ENCODE data around the gene PEX5L. TPM values are rescaled to one million over a fixed set of nuclear protein-coding genes. Genes with fewer than 3 reads are reported as not detected.
A peak's percentile ranks its signal among the peaks of the same experiment; 100 is the strongest.

Gene PEX5L
- total RNA-seq, 2 experiments from 2014 or later: not detected

DNA sequence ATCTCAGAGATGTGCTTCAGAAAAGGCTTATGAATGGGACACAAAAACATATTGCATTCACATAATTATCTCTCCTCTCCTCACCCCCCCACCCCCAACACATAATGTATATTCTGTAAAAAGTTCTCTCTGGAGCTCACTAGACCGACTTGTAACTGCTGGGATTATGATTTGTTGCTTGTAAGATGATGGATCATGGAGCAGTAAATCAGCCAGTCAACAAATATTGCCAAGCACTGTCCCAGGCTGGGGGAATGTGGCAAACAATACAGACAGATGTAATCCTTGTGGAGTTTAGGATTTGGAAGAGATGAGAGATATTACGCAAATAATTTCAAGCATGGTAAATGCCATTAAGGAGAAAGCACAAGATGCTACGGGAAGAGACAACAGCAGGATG lies 114.8 kb downstream of the PEX5L start:
- H3K27ac Mint-ChIP-seq: no peak overlapping the region
- H3K9me3 Mint-ChIP-seq: no peaks in the 10 kb centered on the region
- DNase-seq: no peak
- H3K4me3 Mint-ChIP-seq: no peak overlapping the region
- H3K27me3 Mint-ChIP-seq: peaks cover 3% of the 10 kb centered on the region
- H3K4me1 Mint-ChIP-seq: no peaks in the 10 kb centered on the region
- no peaks in the 10 kb centered on the region for H3K36me3 Mint-ChIP-seq

DNA sequence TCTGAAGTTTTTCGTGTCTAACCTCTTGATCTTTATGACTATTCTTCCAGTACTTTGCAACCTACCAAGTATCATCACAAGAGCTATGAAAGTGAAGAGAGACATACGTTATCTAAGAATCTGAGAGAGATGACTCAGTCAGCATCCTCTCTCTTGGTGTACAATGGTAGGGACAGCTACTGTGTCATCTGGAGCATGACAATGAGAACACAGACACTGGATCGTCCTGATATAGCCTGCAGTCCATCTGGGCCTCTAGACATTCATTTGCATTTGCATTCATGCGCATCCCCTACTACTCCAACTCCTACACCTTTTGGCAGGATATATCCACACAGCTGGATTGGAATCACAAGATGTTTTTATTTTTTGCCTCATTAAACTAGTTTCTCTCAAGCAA lies 115.2 kb downstream of the PEX5L start:
- no peak for DNase-seq
- Mint-ChIP-seq H3K4me3 (no peak overlapping the region), H3K27me3 (peaks cover 3% of the 10 kb centered on the region), H3K9me3 (no peaks in the 10 kb centered on the region), H3K36me3 (no peaks in the 10 kb centered on the region), H3K4me1 (no peaks in the 10 kb centered on the region), H3K27ac (no peak overlapping the region)

DNA sequence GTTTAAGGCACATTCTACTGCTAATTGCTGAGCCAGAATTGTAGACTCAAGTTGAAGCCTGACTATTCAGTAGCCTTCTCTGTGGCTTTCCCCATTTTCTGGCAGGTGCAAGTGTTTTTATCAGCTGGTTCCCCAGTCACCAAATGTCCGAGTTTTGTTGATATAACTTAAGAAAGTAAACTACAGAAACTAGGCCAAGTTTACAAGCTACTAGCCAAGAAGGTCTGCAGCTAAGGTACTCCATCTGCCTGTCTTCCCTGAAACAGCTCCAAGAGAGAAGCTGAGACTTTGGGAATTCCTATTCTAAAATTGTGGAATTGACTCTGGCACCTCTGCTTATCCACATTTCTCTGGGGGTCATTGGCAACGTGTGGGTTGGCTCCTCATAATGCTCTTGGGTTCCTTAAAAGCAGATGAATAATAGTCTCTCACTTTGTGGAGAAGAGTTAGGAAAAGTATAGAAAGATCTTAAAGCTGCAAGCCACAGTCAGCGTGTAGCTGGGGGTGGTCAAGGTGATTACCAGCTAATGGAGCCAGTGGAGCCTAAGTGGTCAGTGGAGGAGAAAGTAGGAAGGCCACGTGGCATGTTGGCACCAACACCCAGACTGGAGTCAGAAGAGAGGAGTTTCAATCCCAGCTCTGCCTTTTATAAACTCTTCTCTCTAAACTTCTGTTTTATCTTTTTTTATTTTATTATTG lies 128.8 kb downstream of the PEX5L start:
- Mint-ChIP-seq H3K4me1 (no peaks in the 10 kb centered on the region), H3K4me3 (no peak overlapping the region), H3K9me3 (no peaks in the 10 kb centered on the region), H3K36me3 (no peaks in the 10 kb centered on the region), H3K27ac (no peak overlapping the region), H3K27me3 (no peaks in the 10 kb centered on the region)
- DNase-seq: no peak

DNA sequence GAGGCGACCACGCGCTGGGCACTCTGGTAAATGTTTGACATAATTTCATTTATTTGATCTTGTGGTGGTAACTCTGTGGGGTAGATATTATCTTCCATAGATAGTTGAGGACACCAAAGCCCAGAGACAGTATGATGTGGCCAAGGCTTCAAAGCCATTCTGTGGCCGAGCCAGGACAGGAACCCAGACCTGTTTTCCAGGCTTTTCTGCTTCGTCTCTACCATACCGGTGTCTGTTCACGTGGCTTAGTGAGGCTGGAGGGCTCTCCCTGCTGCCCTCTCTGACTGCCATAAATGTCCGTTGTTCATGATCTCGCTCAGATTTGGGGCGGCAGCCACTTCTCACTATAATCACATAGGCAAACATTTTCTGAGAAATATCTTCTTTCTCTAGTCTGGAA lies 134.7 kb downstream of the PEX5L start:
- Mint-ChIP-seq H3K4me1 (no peaks in the 10 kb centered on the region), H3K4me3 (no peak overlapping the region), H3K36me3 (no peaks in the 10 kb centered on the region), H3K27ac (no peak overlapping the region), H3K27me3 (peaks cover 4% of the 10 kb centered on the region), H3K9me3 (no peaks in the 10 kb centered on the region)
- no peak for DNase-seq

DNA sequence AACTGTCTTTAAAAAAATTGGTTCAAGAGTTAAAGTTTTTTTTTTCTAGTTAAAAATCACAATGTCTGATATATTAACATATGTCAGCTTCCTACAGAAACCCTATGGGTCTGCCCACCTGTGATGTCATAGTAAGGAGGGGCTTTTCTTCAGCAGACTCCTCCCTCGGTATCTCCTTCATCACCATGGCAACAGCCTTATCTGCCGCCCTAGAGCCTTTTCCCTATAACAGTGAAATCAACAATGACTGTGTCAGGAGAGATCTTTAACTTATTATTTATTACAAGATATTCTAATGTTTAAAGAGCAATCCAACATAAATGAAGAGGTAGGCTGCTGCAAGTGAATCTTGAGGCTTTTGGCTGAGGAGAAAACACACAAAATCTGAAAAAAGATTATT lies 138.7 kb downstream of the PEX5L start:
- Mint-ChIP-seq H3K4me1 (no peaks in the 10 kb centered on the region), H3K9me3 (no peaks in the 10 kb centered on the region), H3K27me3 (peaks cover 4% of the 10 kb centered on the region), H3K27ac (no peak overlapping the region), H3K4me3 (no peak overlapping the region), H3K36me3 (no peaks in the 10 kb centered on the region)
- DNase-seq: peak; percentile 4

DNA sequence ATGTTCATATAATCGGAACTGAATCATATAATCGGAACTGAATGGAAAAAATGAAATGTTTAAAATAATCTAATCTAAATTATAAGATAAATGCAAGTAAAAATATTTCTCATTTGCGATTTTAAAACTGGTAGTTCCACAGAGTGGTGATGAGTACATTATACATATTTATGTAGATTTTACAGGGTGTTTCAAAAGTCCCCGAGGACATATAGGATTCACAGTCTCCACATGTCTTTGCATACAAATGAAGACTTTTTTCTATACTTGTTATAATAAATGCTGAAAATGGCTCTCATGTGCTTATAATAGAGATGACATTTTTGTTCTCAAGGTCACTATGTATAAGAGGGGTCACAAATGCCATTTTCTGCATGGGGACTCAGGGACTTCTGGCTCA lies 139.5 kb downstream of the PEX5L start:
- Mint-ChIP-seq H3K36me3 (no peaks in the 10 kb centered on the region), H3K4me3 (no peak overlapping the region), H3K9me3 (no peaks in the 10 kb centered on the region), H3K4me1 (no peaks in the 10 kb centered on the region), H3K27me3 (peaks cover 3% of the 10 kb centered on the region), H3K27ac (no peak overlapping the region)
- DNase-seq: no peak

DNA sequence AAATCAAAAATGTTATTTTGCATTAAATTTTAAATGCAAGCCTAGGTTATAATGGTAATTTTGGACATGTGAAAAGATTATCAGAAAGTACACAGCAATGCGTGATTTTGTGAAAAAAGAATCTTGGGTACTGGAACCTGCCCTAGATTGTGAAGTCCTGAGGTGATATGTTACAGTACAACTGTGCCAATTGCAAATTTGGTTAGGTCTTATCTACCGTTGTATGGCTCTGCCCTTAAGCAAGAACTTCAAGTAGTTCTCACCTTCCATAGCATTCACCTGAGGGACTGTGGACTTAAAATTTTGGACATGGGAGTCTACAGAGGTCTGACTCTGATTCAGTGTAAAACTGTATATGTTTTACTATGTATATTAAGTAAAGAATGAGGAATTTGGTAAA lies 140.2 kb downstream of the PEX5L start:
- no peaks in the 10 kb centered on the region for H3K9me3 Mint-ChIP-seq
- no peaks in the 10 kb centered on the region for H3K36me3 Mint-ChIP-seq
- no peak overlapping the region for H3K27ac Mint-ChIP-seq
- H3K4me3 Mint-ChIP-seq: no peak overlapping the region
- H3K4me1 Mint-ChIP-seq: no peaks in the 10 kb centered on the region
- DNase-seq: no peak
- no peaks in the 10 kb centered on the region for H3K27me3 Mint-ChIP-seq

DNA sequence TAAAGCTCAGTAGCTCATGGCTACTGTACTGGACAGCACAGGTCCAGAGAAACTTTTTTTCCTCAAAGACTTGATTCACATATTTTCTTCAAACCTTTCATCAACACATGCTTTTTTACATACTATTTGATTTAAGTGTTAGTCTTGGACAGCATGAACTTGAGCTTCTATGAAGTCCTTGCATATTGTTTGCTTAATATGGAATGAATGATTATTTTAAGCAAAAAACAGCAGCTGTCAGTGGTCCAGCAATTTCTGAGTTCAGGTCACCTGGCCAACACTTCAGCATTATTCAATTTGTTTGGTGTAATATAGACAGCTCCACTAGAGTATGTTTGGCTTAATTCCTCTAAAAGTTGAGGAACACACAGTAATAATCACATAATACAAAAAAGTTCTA lies 141.4 kb downstream of the PEX5L start:
- Mint-ChIP-seq H3K4me1 (no peaks in the 10 kb centered on the region), H3K27ac (no peak overlapping the region), H3K9me3 (no peaks in the 10 kb centered on the region), H3K4me3 (no peak overlapping the region), H3K36me3 (no peaks in the 10 kb centered on the region), H3K27me3 (no peaks in the 10 kb centered on the region)
- no peak for DNase-seq

DNA sequence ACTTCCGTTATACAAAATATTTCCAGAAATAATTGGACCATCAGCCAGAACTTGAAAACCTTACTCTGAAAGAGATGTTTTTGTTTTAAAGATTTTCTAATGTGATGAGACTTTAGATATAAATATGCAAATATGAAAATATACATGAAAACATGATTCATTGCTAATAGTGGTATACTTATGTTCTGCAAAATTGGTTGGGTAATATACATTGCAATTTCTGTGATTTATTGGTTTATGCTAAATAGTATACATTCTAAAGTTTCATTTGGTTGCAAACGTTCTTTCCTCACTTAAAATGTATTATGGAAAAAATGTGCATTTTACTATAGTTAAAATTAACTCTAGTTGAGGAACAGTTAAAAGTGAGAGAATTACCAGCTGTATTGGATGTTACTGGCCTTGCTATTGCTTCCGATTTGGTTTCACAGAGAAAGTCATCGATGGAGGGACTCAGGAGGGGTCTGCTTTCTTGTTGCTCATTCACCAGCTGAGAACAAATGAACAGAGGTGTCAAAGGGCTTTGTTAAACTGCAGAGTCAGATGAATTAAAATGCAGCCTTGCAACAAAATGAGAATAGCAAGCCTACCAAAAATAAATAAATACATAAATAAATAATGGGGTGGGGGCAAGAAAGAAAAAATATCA lies 149.3 kb downstream of the PEX5L start:
- DNase-seq: no peak
- H3K36me3 Mint-ChIP-seq: no peaks in the 10 kb centered on the region
- no peak overlapping the region for H3K27ac Mint-ChIP-seq
- no peak overlapping the region for H3K4me3 Mint-ChIP-seq
- H3K9me3 Mint-ChIP-seq: no peaks in the 10 kb centered on the region
- H3K4me1 Mint-ChIP-seq: no peaks in the 10 kb centered on the region
- H3K27me3 Mint-ChIP-seq: no peaks in the 10 kb centered on the region

DNA sequence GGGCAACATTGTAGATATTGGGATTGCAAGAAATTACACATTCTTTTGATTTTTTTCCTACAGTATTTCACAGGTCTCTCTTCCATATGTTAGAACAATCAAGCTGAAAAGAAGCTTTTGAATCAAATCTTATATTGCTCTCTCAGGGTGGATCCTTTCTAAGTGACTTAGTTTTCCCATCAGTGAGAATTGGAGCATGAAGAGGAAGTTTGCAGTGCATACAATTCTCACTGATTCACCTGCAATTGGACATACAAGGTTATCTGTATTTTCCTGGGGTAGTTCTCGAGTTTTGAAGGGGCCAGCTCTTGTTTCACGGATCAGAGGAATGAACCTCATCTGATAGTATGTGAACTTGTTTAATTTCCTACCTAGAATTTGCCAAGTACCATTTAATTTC lies 150.8 kb downstream of the PEX5L start:
- DNase-seq: no peak
- Mint-ChIP-seq H3K9me3 (no peaks in the 10 kb centered on the region), H3K36me3 (no peaks in the 10 kb centered on the region), H3K4me1 (no peaks in the 10 kb centered on the region), H3K4me3 (no peak overlapping the region), H3K27ac (no peak overlapping the region), H3K27me3 (peaks cover 6% of the 10 kb centered on the region)

DNA sequence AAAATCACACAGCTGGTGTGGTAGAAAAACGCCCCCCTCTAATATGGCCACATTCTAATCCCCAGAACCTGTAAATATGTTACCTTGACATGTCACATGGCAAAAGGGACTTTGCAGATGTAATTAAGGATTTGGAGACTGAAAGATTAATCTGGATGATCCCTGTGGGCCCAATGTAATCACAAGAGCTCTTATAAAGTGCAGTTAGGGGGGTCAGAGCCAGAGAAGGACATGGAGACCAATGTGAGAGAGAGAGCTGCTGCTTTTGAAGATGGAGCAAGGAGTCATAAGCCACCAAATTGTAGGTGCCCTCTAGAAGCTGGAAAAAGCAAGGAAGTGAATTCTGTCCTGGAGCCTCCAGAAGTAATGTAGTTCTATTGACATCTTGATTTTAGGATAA lies 152.6 kb downstream of the PEX5L start:
- H3K4me1 Mint-ChIP-seq: no peaks in the 10 kb centered on the region
- H3K9me3 Mint-ChIP-seq: no peaks in the 10 kb centered on the region
- no peak overlapping the region for H3K27ac Mint-ChIP-seq
- H3K4me3 Mint-ChIP-seq: no peak overlapping the region
- H3K27me3 Mint-ChIP-seq: peaks cover 6% of the 10 kb centered on the region
- no peaks in the 10 kb centered on the region for H3K36me3 Mint-ChIP-seq
- DNase-seq: no peak

DNA sequence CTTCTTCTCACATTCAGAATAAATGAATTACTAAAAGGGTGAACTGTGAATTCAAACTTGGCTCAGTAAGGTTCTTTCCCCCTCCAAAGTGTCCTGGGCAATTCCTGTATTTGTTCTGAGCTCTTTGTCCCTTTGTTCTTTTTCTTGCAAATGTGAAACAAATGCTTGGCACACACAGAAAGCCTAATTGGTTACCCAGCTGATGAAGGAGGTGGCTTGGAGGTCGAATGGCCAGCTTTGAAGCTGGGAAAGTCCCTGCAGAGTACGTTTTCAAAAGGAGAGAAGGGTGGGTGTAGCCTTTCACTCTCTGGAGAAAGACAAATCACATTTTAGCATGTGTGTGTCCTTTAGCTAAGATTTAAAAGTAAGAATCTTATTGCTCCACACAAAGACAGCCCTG lies 154.4 kb downstream of the PEX5L start:
- Mint-ChIP-seq H3K4me3 (no peak overlapping the region), H3K27ac (no peak overlapping the region)
- DNase-seq: peak; percentile 15

DNA sequence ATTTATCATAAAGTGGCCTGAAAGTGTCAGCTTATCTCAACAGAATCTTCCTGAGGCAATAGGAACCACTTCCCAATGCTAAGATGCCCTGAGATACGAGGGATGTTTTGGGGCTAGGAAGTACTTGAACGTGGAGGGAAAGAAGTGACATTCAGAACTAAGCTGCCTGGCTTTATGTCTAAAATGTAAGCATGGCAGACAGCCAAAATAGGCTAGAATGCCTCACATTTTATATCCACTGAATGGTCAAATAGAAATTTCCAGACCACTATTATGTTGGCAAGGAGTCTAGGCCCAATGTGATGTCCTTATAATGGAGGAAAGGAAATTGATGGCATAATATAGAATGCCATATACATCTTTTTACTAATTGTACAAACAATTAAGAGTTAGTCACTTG lies 154.9 kb downstream of the PEX5L start:
- Mint-ChIP-seq H3K27me3 (peaks cover 6% of the 10 kb centered on the region), H3K4me1 (no peaks in the 10 kb centered on the region), H3K4me3 (no peak overlapping the region), H3K9me3 (no peaks in the 10 kb centered on the region), H3K36me3 (no peaks in the 10 kb centered on the region), H3K27ac (no peak overlapping the region)
- no peak for DNase-seq

More for the DNA sequence above, 154.4 kb downstream of the PEX5L start:
- H3K4me1 Mint-ChIP-seq: no peaks in the 10 kb centered on the region
- no peaks in the 10 kb centered on the region for H3K36me3 Mint-ChIP-seq
- H3K9me3 Mint-ChIP-seq: no peaks in the 10 kb centered on the region
- H3K27me3 Mint-ChIP-seq: peaks cover 6% of the 10 kb centered on the region

DNA sequence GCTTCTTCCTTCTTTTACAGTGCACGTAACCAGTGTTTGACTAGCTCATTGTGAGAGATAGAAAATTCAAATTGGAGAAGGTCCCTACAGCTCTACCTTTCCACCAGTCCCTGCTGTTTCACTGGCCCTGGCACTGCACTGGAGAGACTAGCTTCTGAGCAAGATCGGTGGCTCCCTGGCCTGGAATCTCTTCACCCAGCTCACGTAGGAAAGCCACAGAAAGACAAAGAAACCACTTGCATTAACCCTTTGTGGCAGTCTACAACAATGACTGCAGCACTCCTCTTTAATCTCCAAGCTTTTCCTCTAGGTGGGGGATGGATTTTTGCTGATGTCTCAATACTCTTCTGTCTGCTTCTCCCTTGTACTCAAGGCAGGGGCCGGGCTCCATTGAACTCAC lies 155.9 kb downstream of the PEX5L start:
- H3K4me1 Mint-ChIP-seq: no peaks in the 10 kb centered on the region
- no peaks in the 10 kb centered on the region for H3K36me3 Mint-ChIP-seq
- peaks cover 6% of the 10 kb centered on the region for H3K27me3 Mint-ChIP-seq
- H3K9me3 Mint-ChIP-seq: no peaks in the 10 kb centered on the region
- DNase-seq: no peak
- H3K4me3 Mint-ChIP-seq: no peak overlapping the region
- no peak overlapping the region for H3K27ac Mint-ChIP-seq

DNA sequence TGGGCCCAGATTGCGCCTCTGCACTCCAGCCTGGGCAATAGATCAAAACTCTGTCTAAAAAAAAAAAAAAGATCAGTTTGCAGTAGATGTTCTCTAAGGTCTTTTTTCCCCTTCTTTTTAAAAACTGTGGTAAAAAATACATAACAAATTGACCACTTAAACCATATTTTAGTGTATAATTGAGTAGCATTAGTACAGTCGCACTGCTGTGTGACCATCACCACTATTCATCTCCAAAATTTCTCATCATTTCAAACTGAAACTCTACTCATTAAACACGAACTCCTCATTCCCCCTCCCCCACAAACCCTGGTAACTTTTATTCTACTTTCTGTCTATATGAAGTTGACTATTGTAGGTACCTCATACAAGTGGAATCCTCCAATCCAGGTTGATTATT lies 160.3 kb downstream of the PEX5L start:
- Mint-ChIP-seq H3K27me3 (peaks cover 4% of the 10 kb centered on the region), H3K9me3 (no peaks in the 10 kb centered on the region), H3K27ac (no peak overlapping the region), H3K4me3 (no peak overlapping the region), H3K4me1 (no peaks in the 10 kb centered on the region), H3K36me3 (no peaks in the 10 kb centered on the region)
- DNase-seq: no peak

DNA sequence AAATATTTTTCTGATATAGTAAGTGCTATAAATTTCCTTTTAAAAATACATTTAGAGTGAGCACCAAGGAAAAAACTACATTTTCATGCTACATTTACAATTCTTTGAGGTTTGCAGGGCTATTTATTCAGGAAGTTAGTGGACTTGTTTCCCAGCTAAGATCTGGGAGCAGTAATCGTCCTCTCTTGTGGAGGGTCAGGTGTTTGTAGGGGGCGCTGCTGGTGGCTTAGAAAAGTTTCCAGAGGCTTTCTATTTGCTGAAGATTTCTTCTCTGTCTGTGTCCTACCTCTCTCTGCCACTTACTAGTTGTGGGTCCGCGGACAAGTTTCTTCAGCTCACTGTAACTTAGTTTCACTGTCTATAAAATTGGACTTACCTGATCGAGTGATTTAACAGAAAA lies 163.9 kb downstream of the PEX5L start:
- Mint-ChIP-seq H3K4me3 (no peak overlapping the region), H3K4me1 (no peaks in the 10 kb centered on the region), H3K36me3 (no peaks in the 10 kb centered on the region), H3K27ac (no peak overlapping the region), H3K9me3 (no peaks in the 10 kb centered on the region), H3K27me3 (no peaks in the 10 kb centered on the region)
- no peak for DNase-seq
